DMS53 treated with DMSO at 0.1 percent for 48 hours (cell line): Measurements from ENCODE around the gene CCDC71L.

ENCODE experiments used
- DNase-seq: peaks from one replicate; lab custom pipeline; 2025; ENCODE audit not compliant: unreplicated experiment; lab: John Stamatoyannopoulos, UW

CCDC71L gene

GRCh38 chr7:106659166-106659962 is 1.6 kb downstream of the CCDC71L start:
- no peak for DNase-seq

GRCh38 chr7:106658316-106659165 is 2.4 kb downstream of the CCDC71L start:
- DNase-seq = no peak

GRCh38 chr7:106657085-106657991 is 3.6 kb downstream of the CCDC71L start:
- DNase-seq = no peak

- no peak for DNase-seq
Measured at GRCh38 chr7:106655703-106656498, 5.1 kb downstream of the CCDC71L start.

GRCh38 chr7:106653488-106653887 is 7.5 kb downstream of the CCDC71L start:
- no peak for DNase-seq

GRCh38 chr7:106652909-106653308 is 8.0 kb downstream of the CCDC71L start:
- no peak for DNase-seq

GRCh38 chr7:106652092-106652491 is 8.9 kb downstream of the CCDC71L start:
- no peak for DNase-seq

- DNase-seq = no peak
Measured at GRCh38 chr7:106646256-106646655, 14.7 kb downstream of the CCDC71L start.

- DNase-seq = no peak
Measured at GRCh38 chr7:106644999-106645398, 16.0 kb downstream of the CCDC71L start.

- no peak for DNase-seq
Measured at GRCh38 chr7:106643216-106644000, 17.6 kb downstream of the CCDC71L start.

- no peak for DNase-seq
Measured at GRCh38 chr7:106641416-106641815, 19.5 kb downstream of the CCDC71L start.

- no peak for DNase-seq
Measured at GRCh38 chr7:106640368-106641141, 20.4 kb downstream of the CCDC71L start.

GRCh38 chr7:106639476-106640334 is 21.3 kb downstream of the CCDC71L start:
- no peak for DNase-seq

- no peak for DNase-seq
Measured at GRCh38 chr7:106635411-106635810, 25.5 kb downstream of the CCDC71L start.

- DNase-seq = no peak
Measured at GRCh38 chr7:106634958-106635357, 26.0 kb downstream of the CCDC71L start.

- no peak for DNase-seq
Measured at GRCh38 chr7:106630648-106631047, 30.3 kb downstream of the CCDC71L start.

GRCh38 chr7:106629516-106629915 is 31.4 kb downstream of the CCDC71L start:
- DNase-seq = no peak
